Testis (tissue), 3 donors: Measurements from ENCODE around the gene CACNA1I. TPM values are rescaled to one million over a fixed set of nuclear protein-coding genes. Genes with fewer than 3 reads are reported as not detected.

ENCODE experiments used
- DNase-seq: peaks from one replicate; pipeline ENCODE4 v3.0.0-alpha.2; 2019
- H3K27ac ChIP-seq, 2 donors: fragments of 200-600 bp; sonication (generic); one replicate each; pipeline ENCODE4 v1.5.1; 2019
- H3K27me3 ChIP-seq: fragments of 200-600 bp; sonication (generic); one replicate; pipeline ENCODE4 v1.5.1; 2019
- H3K36me3 ChIP-seq: fragments of 200-600 bp; sonication (generic); one replicate; pipeline ENCODE4 v1.5.1; 2017; ENCODE audit warnings: low read depth; ENCODE audit errors: missing control alignments
- H3K4me1 ChIP-seq: fragments of 200-600 bp; sonication (generic); one replicate; pipeline ENCODE4 v1.5.1; 2019
- H3K4me3 ChIP-seq, 2 donors: fragments of 200-600 bp; sonication (generic); one replicate each; pipeline ENCODE4 v1.5.1; 2017 to 2019
- H3K9me3 ChIP-seq: fragments of 200-600 bp; sonication (generic); one replicate; pipeline ENCODE4 v1.5.1; 2017
- POLR2A ChIP-seq: fragments of 450-650 bp; IDR thresholded peaks from one replicate; pipeline ENCODE4 v1.6.1; 2017; ENCODE audit warnings: antibody characterized with exemption, mild to moderate bottlenecking, moderate library complexity
- WGBS, 2 donors: methylation state at CpG; one replicate each; pipeline ENCODE4 v1.1.5; 2018; 5-methylcytosine and 5-hydroxymethylcytosine counted together
- intact Hi-C: fragments of 100-400 bp; cut with DNase I; formaldehyde crosslinking; loops from one replicate; pipeline ENCODE4 v1.15.1; 2023; ENCODE audit warnings: low total_unique reads
- polyA plus RNA-seq: library from polyadenylated mRNA; stranded (reverse); fragments of 350-450 nt; fragmentation: Illumina TruSeq; extraction: RNeasy Lipid Tissue Mini Kit (QIAGEN cat#74804); gene quantifications from one replicate; pipeline ENCODE4 v1.2.3, GENCODE V29; 2014; ENCODE audit warnings: low read depth, low replicate concordance; ENCODE audit not compliant: insufficient read depth
- total RNA-seq, 2 donors: library from RNA; depleted of rRNA; stranded (reverse); fragments of >200 nt; gene quantifications; one replicate each; pipeline ENCODE4 v1.2.3, GENCODE V29; 2016
- TF ChIP-seq, protein P1 (sequence below), 3 experiments: fragments of 450-650 bp in 2 of 3; fragments of 200-600 bp in 1 of 3; sonication (generic) in 1 of 3; IDR thresholded peaks; one replicate each; pipeline ENCODE4 v1.5.1; 2016 to 2019; ENCODE audit warnings: antibody characterized with exemption in 3 of 3, mild to moderate bottlenecking in 2 of 3, moderate library complexity in 1 of 3

CACNA1I gene
- total and polyA plus RNA-seq, 3 donors from 2014 or later: 1.3 to 2.0 (median 1.7) TPM

DNA sequence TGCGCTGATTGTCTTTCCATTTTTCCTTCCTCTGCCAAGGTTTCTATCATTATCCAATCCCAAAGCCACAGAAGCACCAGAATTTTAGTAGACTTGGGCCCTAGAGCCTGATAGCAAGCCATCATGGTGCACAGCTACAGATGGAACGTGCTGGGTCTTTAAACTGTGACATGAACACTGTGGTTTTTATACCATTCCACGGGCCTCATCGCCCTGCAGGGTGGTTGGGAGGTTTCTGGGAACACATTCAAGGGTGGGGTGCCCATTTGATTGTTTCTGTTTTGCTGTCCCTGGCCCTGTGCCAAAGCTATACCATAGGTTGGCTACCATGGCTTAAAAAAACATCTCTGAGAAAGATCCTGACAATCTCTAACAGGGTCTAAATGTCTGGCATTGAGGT lies 151.9 kb downstream of the CACNA1I start:
- intact Hi-C loops: no loop called here
- no peak for TF ChIP-seq POLR2A
- TF ChIP-seq, protein P1, sequence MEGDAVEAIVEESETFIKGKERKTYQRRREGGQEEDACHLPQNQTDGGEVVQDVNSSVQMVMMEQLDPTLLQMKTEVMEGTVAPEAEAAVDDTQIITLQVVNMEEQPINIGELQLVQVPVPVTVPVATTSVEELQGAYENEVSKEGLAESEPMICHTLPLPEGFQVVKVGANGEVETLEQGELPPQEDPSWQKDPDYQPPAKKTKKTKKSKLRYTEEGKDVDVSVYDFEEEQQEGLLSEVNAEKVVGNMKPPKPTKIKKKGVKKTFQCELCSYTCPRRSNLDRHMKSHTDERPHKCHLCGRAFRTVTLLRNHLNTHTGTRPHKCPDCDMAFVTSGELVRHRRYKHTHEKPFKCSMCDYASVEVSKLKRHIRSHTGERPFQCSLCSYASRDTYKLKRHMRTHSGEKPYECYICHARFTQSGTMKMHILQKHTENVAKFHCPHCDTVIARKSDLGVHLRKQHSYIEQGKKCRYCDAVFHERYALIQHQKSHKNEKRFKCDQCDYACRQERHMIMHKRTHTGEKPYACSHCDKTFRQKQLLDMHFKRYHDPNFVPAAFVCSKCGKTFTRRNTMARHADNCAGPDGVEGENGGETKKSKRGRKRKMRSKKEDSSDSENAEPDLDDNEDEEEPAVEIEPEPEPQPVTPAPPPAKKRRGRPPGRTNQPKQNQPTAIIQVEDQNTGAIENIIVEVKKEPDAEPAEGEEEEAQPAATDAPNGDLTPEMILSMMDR (IDR thresholded peaks at IDR 0.05): no peak
- Histone ChIP-seq H3K27ac (no peak overlapping the region), H3K36me3 (no peaks in the 10 kb centered on the region), H3K9me3 (no peaks in the 10 kb centered on the region), H3K4me1 (peaks cover 28% of the 10 kb centered on the region), H3K27me3 (no peaks in the 10 kb centered on the region), H3K4me3 (no peak overlapping the region)
- WGBS, 2 donors: 93 to 100% methylated on average over 4 of the region's 4 CpGs
- no peak for DNase-seq

DNA sequence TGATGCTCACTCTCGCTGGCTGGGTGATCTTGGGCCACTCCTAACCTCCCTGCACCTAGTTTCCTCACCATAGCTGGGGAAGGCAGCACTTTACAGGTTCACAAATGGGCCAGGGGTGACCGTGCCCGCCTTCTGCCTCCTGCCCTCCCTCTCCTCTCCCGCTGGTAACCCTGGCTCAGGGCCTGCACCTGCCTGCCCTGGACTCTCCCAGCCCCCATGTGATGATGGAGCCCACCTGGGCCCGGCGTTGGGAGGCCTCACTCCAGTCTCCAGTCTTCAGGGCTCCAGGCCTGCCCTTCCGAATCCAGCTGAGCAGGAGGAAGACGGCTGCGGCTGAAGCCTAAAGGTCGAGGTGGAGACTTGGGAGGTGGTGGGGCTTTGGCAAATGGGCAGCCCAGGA lies 152.9 kb downstream of the CACNA1I start:
- Histone ChIP-seq H3K4me3 (no peak overlapping the region), H3K36me3 (no peaks in the 10 kb centered on the region), H3K4me1 (peaks cover 28% of the 10 kb centered on the region), H3K27me3 (no peaks in the 10 kb centered on the region), H3K9me3 (no peaks in the 10 kb centered on the region), H3K27ac (peak overlapping the region in 1 of 2 donors; percentile 53)
- no peak for DNase-seq
- TF ChIP-seq, protein P1 (IDR thresholded peaks at IDR 0.05): no peak
- TF ChIP-seq POLR2A: no peak
- intact Hi-C loops: no loop called here
- 91 to 93% methylated on average over 10 of the region's 10 CpGs for WGBS, 2 donors

DNA sequence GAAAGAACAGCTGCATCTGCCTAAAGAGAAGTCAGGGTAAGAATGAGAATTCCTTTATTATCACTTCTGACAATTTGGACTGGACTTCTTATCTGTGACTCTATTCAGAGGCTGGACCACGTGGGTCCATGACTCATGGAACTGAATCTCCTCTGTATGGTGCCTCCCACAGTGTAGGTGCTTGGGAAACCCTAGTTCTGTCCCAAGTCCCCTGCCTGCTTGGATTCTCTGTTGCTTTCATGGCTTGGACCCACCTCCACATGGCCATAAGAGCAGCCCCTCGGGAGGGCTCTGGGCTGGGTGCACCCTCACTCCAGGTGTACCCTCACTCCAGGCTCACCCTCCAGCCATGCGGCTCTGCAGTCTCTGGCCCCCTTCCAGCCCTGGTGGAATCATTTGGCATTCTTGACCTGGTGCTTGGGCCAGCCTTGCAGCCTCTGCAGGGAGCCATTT lies 153.4 kb downstream of the CACNA1I start:
- DNase-seq: peak; percentile 81
- 56 to 73% methylated on average over 3 of the region's 3 CpGs for WGBS, 2 donors
- Histone ChIP-seq H3K36me3 (no peaks in the 10 kb centered on the region), H3K9me3 (no peaks in the 10 kb centered on the region), H3K4me3 (no peak overlapping the region), H3K27ac (peak overlapping the region in 1 of 2 donors; percentile 53), H3K27me3 (no peaks in the 10 kb centered on the region), H3K4me1 (peaks cover 28% of the 10 kb centered on the region)
- intact Hi-C loops: no loop called here
- TF ChIP-seq, protein P1 (IDR thresholded peaks at IDR 0.05): no peak
- no peak for TF ChIP-seq POLR2A

DNA sequence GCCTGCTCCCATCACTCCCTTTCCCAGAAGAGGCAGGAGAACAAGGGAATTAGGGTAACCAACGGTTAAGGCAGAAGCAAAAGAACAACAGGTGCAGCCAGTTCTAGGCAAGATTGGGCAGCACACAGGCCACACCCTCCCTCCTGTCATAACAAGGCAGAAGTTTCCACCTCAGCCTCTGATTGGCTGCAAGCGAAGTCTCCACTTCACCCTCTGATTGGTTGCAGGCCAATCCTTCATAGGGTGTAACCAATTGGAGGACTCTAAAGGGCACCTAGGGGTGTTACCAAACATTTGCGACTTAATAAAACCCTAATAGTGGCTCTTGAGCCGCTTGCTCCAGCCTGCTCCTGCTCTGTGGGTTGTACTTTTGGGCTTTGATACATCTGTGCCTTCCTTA lies 153.8 kb downstream of the CACNA1I start:
- DNase-seq: peak; percentile 52
- TF ChIP-seq POLR2A: no peak
- TF ChIP-seq, protein P1 (IDR thresholded peaks at IDR 0.05): no peak

DNA sequence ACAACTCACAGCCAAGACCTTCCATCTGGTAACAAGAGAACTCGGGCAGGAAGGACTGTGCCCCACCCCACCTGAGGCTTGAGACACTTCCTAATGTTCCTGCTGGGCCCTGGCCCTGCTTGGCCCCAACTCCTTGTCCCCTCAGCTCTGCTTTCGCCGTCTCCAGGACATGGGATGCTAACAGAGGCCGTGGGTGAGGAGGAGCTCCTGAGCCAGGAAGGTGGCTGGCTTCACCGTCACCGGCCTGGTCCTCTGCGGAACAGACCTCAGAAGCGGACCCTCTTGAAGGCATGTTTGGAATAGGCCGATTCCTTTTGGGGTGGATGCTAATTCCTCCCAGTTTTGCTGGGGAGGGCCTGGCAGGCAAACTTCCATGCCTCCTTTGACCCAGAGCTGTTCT lies 154.3 kb downstream of the CACNA1I start:
- intact Hi-C loops: no loop called here
- no peak for DNase-seq
- H3K27ac ChIP-seq: no peak overlapping the region
- H3K27me3 ChIP-seq: no peaks in the 10 kb centered on the region
- no peak overlapping the region for H3K4me3 ChIP-seq
- WGBS, 2 donors: 50 to 92% methylated on average over 2 to 9 of the region's 9 CpGs
- no peaks in the 10 kb centered on the region for H3K9me3 ChIP-seq
- H3K36me3 ChIP-seq: no peaks in the 10 kb centered on the region
- TF ChIP-seq POLR2A: no peak
- TF ChIP-seq, protein P1 (IDR thresholded peaks at IDR 0.05): no peak
- peaks cover 28% of the 10 kb centered on the region for H3K4me1 ChIP-seq

More for the DNA sequence above, 153.8 kb downstream of the CACNA1I start:
- intact Hi-C loops: no loop called here
- no peaks in the 10 kb centered on the region for H3K36me3 ChIP-seq
- WGBS, 2 donors: 78 to 81% methylated on average over 3 to 4 of the region's 4 CpGs
- H3K27me3 ChIP-seq: no peaks in the 10 kb centered on the region
- peaks cover 28% of the 10 kb centered on the region for H3K4me1 ChIP-seq
- peak overlapping the region in 1 of 2 donors; percentile 53 for H3K27ac ChIP-seq
- H3K4me3 ChIP-seq: no peak overlapping the region
- no peaks in the 10 kb centered on the region for H3K9me3 ChIP-seq
